H1 (cell line): ENCODE data around the gene TBC1D22A. TPM values are rescaled to one million over a fixed set of nuclear protein-coding genes. Genes with fewer than 3 reads are reported as not detected.

Source experiments
- BACH1 ChIP-seq: IDR thresholded peaks from 2 replicates; pipeline ENCODE4 v1.6.1; 2012; ENCODE audit warnings: low read length, improper control_type of control experiment
- CBX5 ChIP-seq: fragments of 300-800, 300-1000 bp; sonication (generic); IDR thresholded peaks from 2 replicates; pipeline ENCODE4 v1.7.1; 2016; ENCODE audit warnings: antibody characterized with exemption, low read length, low read depth
- CTBP2 ChIP-seq: IDR thresholded peaks from 2 replicates; pipeline ENCODE4 v1.7.0; 2011; ENCODE audit warnings: borderline replicate concordance, mild to moderate bottlenecking, moderate library complexity, mixed read lengths, low read length; ENCODE audit not compliant: insufficient read depth, insufficient read length
- FOSL1 ChIP-seq: IDR thresholded peaks from 2 replicates; pipeline ENCODE4 v1.6.1; 2011; ENCODE audit warnings: mild to moderate bottlenecking, low read depth, low read length, moderate library complexity; ENCODE audit not compliant: insufficient read depth
- POU5F1 ChIP-seq: IDR thresholded peaks from 2 replicates; pipeline ENCODE4 v1.6.1; 2011; ENCODE audit warnings: low read depth, mild to moderate bottlenecking, low read length, moderate library complexity
- RNF2 ChIP-seq: fragments of 200-900, 300-1000 bp; sonication (generic); IDR thresholded peaks from 2 replicates; pipeline ENCODE4 v1.7.1; 2016; ENCODE audit warnings: borderline replicate concordance, low read depth, mild to moderate bottlenecking, antibody characterized with exemption, low read length; ENCODE audit not compliant: poor library complexity, severe bottlenecking; ENCODE audit errors: missing control alignments
- SP1 ChIP-seq: IDR thresholded peaks from 2 replicates; pipeline ENCODE4 v1.6.1; 2011; ENCODE audit warnings: low read depth, low read length
- SUZ12 ChIP-seq: fragments of 200-600 bp; sonication (generic); IDR thresholded peaks from 2 replicates; pipeline ENCODE4 v1.6.1; 2012; ENCODE audit warnings: mild to moderate bottlenecking, inconsistent platforms, low read length, moderate library complexity, mixed read lengths
- TAF1 ChIP-seq: IDR thresholded peaks from 2 replicates; pipeline ENCODE4 v1.6.1; 2011; ENCODE audit warnings: mild to moderate bottlenecking, low read depth, low read length
- TCF12 ChIP-seq: IDR thresholded peaks from 2 replicates; pipeline ENCODE4 v1.6.1; 2011; ENCODE audit warnings: low read depth, mild to moderate bottlenecking, low read length
- polyA plus RNA-seq, 7 experiments: library from polyadenylated mRNA; depleted of rRNA in 3 of 7; stranded (reverse) in 5 of 7; unstranded in 2 of 7; fragments of >200 nt in 5 of 7; fragments of 200-250 nt in 2 of 7; gene quantifications; 1 replicate in 5 of 7; 2 replicates in 1 of 7; 4 replicates in 1 of 7; pipeline versions ENCODE4 v1.2.1 to v1.2.3, GENCODE V29; 2011 to 2013; ENCODE audit warnings: missing spikeins in 2 of 7, mixed read lengths in 2 of 7
- total RNA-seq: library from RNA; stranded (reverse); fragmentation: NEBNext Ultra II Directional; extraction: Animal tissue kit (Norgen Biotek cat#: 25700); gene quantifications from 2 replicates; pipeline ENCODE4 v1.2.1, GENCODE V29; 2021

Gene TBC1D22A
- total and polyA plus RNA-seq, 2 of the 8 experiments (the other 6 are each of a cell fraction or from before 2014, with no cell fraction given): 11.9 to 18.4 TPM

- TF ChIP-seq POU5F1 (no peak), FOSL1 (no peak), CTBP2 (no peak), RNF2 (no peak), TCF12 (no peak), CBX5 (no peak), BACH1 (no peak), TAF1 (no peak), SUZ12 (no peak), SP1 (no peak)
These were observed 34.2 kb downstream of the TBC1D22A start (continued) for GRCh38 chr22:46796566-46797195.
